ENCODE results near the gene SPATS2L.

Gene SPATS2L

GRCh38 chr2:200406379-200406778 is 99.9 kb downstream of the SPATS2L start:
- Histone ChIP-seq H3K4me1 (ENCODE audit: low read length) (peaks cover 52% of the 10 kb centered on the region), H4K20me1 (ENCODE audit: insufficient read depth, low read length) (no peaks in the 10 kb centered on the region), H3K36me3 (replicated peaks; ENCODE audit: insufficient read depth, low read length) (no peaks in the 10 kb centered on the region), H3K79me2 (ENCODE audit: low read length) (peaks cover 43% of the 10 kb centered on the region), H3K4me3 (ENCODE audit: low read length) (no peak overlapping the region), H3K9me2 (replicated peaks; ENCODE audit: insufficient read depth, low read length) (no peaks in the 10 kb centered on the region), H3K9me3 (replicated peaks; ENCODE audit: insufficient read depth, low read length) (no peaks in the 10 kb centered on the region), H3F3A (ENCODE audit: insufficient read depth, low read length) (peaks cover 39% of the 10 kb centered on the region), H3K27ac (ENCODE audit: low read length) (peak overlapping the region; percentile 86; the same call in 1 of the 2 replicates), H3K27me3 (replicated peaks; ENCODE audit: insufficient read depth, low read length) (no peaks in the 10 kb centered on the region), H3K4me2 (ENCODE audit: low read depth, low read length) (peak overlapping the region; percentile 53; the same call in 1 of the 2 replicates), H3K9ac (ENCODE audit: low read length) (no peak overlapping the region; the same call in 1 of the 2 replicates), H2AFZ (ENCODE audit: low read length) (0 out of 2 replicates have a peak overlapping the region, but pooled peaks have one; percentile 16)
- TF ChIP-seq EZH2 (optimal IDR thresholded peaks at IDR 0.05; ENCODE audit: low read depth, low read length) = no peak
- TF ChIP-seq CTCF (IDR thresholded peaks at IDR 0.05; ENCODE audit: low read length) = no peak
- DNase-seq = peak; percentile 57

GRCh38 chr2:200408428-200409316 is 102.2 kb downstream of the SPATS2L start:
- peak overlapping the region; percentile 36; the same call in 1 of the 2 replicates for H3K9ac ChIP-seq (ENCODE audit: low read length)
- TF ChIP-seq EZH2 (optimal IDR thresholded peaks at IDR 0.05; ENCODE audit: low read depth, low read length) (no peak), CTCF (IDR thresholded peaks at IDR 0.05; ENCODE audit: low read length) (peak; percentile 17; the same call in 1 of the 2 replicates), EZH2phosphoT487 (IDR thresholded peaks at IDR 0.05; ENCODE audit: low read length) (no peak)
- peaks cover 61% of the 10 kb centered on the region for H3K4me1 ChIP-seq (ENCODE audit: low read length)
- peaks cover 39% of the 10 kb centered on the region for H3F3A ChIP-seq (ENCODE audit: insufficient read depth, low read length)
- peaks cover 43% of the 10 kb centered on the region for H3K79me2 ChIP-seq (ENCODE audit: low read length)
- H3K9me3 ChIP-seq (replicated peaks; ENCODE audit: insufficient read depth, low read length) = no peaks in the 10 kb centered on the region
- H3K4me3 ChIP-seq (ENCODE audit: low read length) = peak overlapping the region; percentile 29
- H4K20me1 ChIP-seq (ENCODE audit: insufficient read depth, low read length) = no peaks in the 10 kb centered on the region
- peak; percentile 87 for DNase-seq
- no peaks in the 10 kb centered on the region for H3K27me3 ChIP-seq (replicated peaks; ENCODE audit: insufficient read depth, low read length)
- peak overlapping the region; percentile 86 for H3K27ac ChIP-seq (ENCODE audit: low read length)
- peak overlapping the region; percentile 68 for H3K4me2 ChIP-seq (ENCODE audit: low read depth, low read length)
- H3K9me2 ChIP-seq (replicated peaks; ENCODE audit: insufficient read depth, low read length) = no peaks in the 10 kb centered on the region
- no peaks in the 10 kb centered on the region; the same call in 1 of the 2 replicates for H3K36me3 ChIP-seq (replicated peaks; ENCODE audit: insufficient read depth, low read length)
- H2AFZ ChIP-seq (ENCODE audit: low read length) = no peak overlapping the region

GRCh38 chr2:200411831-200412230 is 105.3 kb downstream of the SPATS2L start:
- Histone ChIP-seq H3K79me2 (ENCODE audit: low read length) (peaks cover 18% of the 10 kb centered on the region), H3F3A (ENCODE audit: insufficient read depth, low read length) (peaks cover 22% of the 10 kb centered on the region), H3K4me3 (ENCODE audit: low read length) (no peak overlapping the region), H4K20me1 (ENCODE audit: insufficient read depth, low read length) (no peaks in the 10 kb centered on the region), H3K9me3 (replicated peaks; ENCODE audit: insufficient read depth, low read length) (no peaks in the 10 kb centered on the region), H2AFZ (ENCODE audit: low read length) (no peak overlapping the region), H3K36me3 (replicated peaks; ENCODE audit: insufficient read depth, low read length) (no peaks in the 10 kb centered on the region; the same call in 1 of the 2 replicates), H3K9ac (ENCODE audit: low read length) (no peak overlapping the region), H3K4me2 (ENCODE audit: low read depth, low read length) (peak overlapping the region; percentile 4; the same call in 1 of the 2 replicates), H3K4me1 (ENCODE audit: low read length) (peaks cover 40% of the 10 kb centered on the region), H3K27ac (ENCODE audit: low read length) (no peak overlapping the region), H3K9me2 (replicated peaks; ENCODE audit: insufficient read depth, low read length) (no peaks in the 10 kb centered on the region), H3K27me3 (replicated peaks; ENCODE audit: insufficient read depth, low read length) (no peaks in the 10 kb centered on the region)
- no peak for DNase-seq
- TF ChIP-seq EZH2phosphoT487 (IDR thresholded peaks at IDR 0.05; ENCODE audit: low read length) (no peak), EZH2 (optimal IDR thresholded peaks at IDR 0.05; ENCODE audit: low read depth, low read length) (no peak), CTCF (IDR thresholded peaks at IDR 0.05; ENCODE audit: low read length) (no peak)

Data from MM.1S (cell line).